WTC11 (cell line): ENCODE measurements around the gene STT3B. TPM values are rescaled to one million over a fixed set of nuclear protein-coding genes. Genes with fewer than 3 reads are reported as not detected.
A peak's percentile ranks its signal among the peaks of the same experiment; 100 is the strongest.

ENCODE experiments used
- ATAC-seq: fragments of 200-7000 bp; cut with Tn5 transposase; 2 replicates; pipeline ENCODE4 v1.10.0; 2021; ENCODE audit warnings: mild to moderate bottlenecking, moderate library complexity
- CTCF ChIA-PET: fragments of 300-600 bp; sonication (Branson Sonifier 250); formaldehyde crosslinking; loops from one replicate; lab custom pipeline; 2021; ENCODE audit warnings: antibody characterized with exemption; lab: Charles Lee
- POLR2A ChIA-PET: fragments of 350-600 bp; sonication (Branson Sonifier 250); formaldehyde crosslinking; loops from one replicate; lab custom pipeline; 2021; ENCODE audit warnings: antibody characterized with exemption; lab: Charles Lee
- DNase-seq: peaks from one replicate; pipeline ENCODE4 v3.0.0; 2021; ENCODE audit warnings: low spot score
- H3K27ac Mint-ChIP-seq: 2 replicates; pipeline ENCODE4 v1.8.0; 2021; ENCODE audit warnings: mixed read lengths
- H3K27me3 Mint-ChIP-seq: 2 replicates; pipeline ENCODE4 v1.8.0; 2021; ENCODE audit warnings: low read depth, mild to moderate bottlenecking, moderate library complexity, mixed read lengths
- H3K36me3 Mint-ChIP-seq: 2 replicates; pipeline ENCODE4 v1.8.0; 2021; ENCODE audit warnings: mixed read lengths
- H3K4me1 Mint-ChIP-seq: 2 replicates; pipeline ENCODE4 v1.8.0; 2022; ENCODE audit warnings: mixed read lengths
- H3K4me3 Mint-ChIP-seq: 2 replicates; pipeline ENCODE4 v1.8.0; 2021; ENCODE audit warnings: mild to moderate bottlenecking, moderate library complexity, mixed read lengths
- H3K9me3 Mint-ChIP-seq: 2 replicates; pipeline ENCODE4 v1.8.0; 2021; ENCODE audit warnings: mixed read lengths
- CREB1 ChIP-seq: sonication (generic); formaldehyde crosslinking; IDR thresholded peaks from 2 replicates; pipeline ENCODE4 v1.8.0; 2023; ENCODE audit warnings: mild to moderate bottlenecking, missing genetic modification reagents
- EMX1 ChIP-seq: fragments of 250-450 bp; sonication (Bioruptor Pico); IDR thresholded peaks from 2 replicates; pipeline ENCODE4 v1.8.0; 2021; ENCODE audit warnings: mild to moderate bottlenecking
- ESRRA ChIP-seq: sonication (generic); formaldehyde crosslinking; IDR thresholded peaks from 2 replicates; pipeline ENCODE4 v1.8.1; 2022; ENCODE audit warnings: mild to moderate bottlenecking, missing genetic modification reagents, borderline replicate concordance
- FOXK1 ChIP-seq: sonication (generic); formaldehyde crosslinking; IDR thresholded peaks from 2 replicates; pipeline ENCODE4 v1.8.0; 2022; ENCODE audit warnings: mild to moderate bottlenecking, moderate library complexity, missing genetic modification reagents
- FOXP1 ChIP-seq: sonication (generic); formaldehyde crosslinking; IDR thresholded peaks from 2 replicates; pipeline ENCODE4 v1.8.0; 2022; ENCODE audit warnings: missing genetic modification reagents, mild to moderate bottlenecking, moderate library complexity, borderline replicate concordance
- GABPB1 ChIP-seq: sonication (generic); formaldehyde crosslinking; IDR thresholded peaks from 2 replicates; pipeline ENCODE4 v1.8.1; 2023; ENCODE audit warnings: mild to moderate bottlenecking, missing genetic modification reagents
- JUN ChIP-seq: sonication (generic); formaldehyde crosslinking; IDR thresholded peaks from 2 replicates; pipeline ENCODE4 v1.8.0; 2023; ENCODE audit warnings: mild to moderate bottlenecking, missing genetic modification reagents
- NR1H2 ChIP-seq: sonication (generic); formaldehyde crosslinking; IDR thresholded peaks from 2 replicates; pipeline ENCODE4 v1.9.0; 2021; ENCODE audit warnings: mild to moderate bottlenecking, moderate library complexity, missing genetic modification reagents
- NR2C2 ChIP-seq: sonication (generic); formaldehyde crosslinking; IDR thresholded peaks from 2 replicates; pipeline ENCODE4 v1.8.0; 2022; ENCODE audit warnings: mild to moderate bottlenecking, missing genetic modification reagents
- SOX15 ChIP-seq: fragments of 250-450 bp; sonication (Bioruptor Pico); IDR thresholded peaks from 2 replicates; pipeline ENCODE4 v1.9.0; 2021; ENCODE audit warnings: mild to moderate bottlenecking
- ZBTB21 ChIP-seq: sonication (generic); formaldehyde crosslinking; IDR thresholded peaks from 2 replicates; pipeline ENCODE4 v1.8.1; 2023; ENCODE audit warnings: mild to moderate bottlenecking, missing genetic modification reagents, borderline replicate concordance
- ZNF396 ChIP-seq: fragments of 250-450 bp; sonication (Bioruptor Pico); IDR thresholded peaks from 2 replicates; pipeline ENCODE4 v1.8.0; 2021; ENCODE audit warnings: mild to moderate bottlenecking, moderate library complexity, borderline replicate concordance
- ZNF416 ChIP-seq: fragments of 250-450 bp; sonication (Bioruptor Pico); IDR thresholded peaks from 2 replicates; pipeline ENCODE4 v1.9.0; 2021; ENCODE audit warnings: mild to moderate bottlenecking, inconsistent platforms
- ZNF423 ChIP-seq: fragments of 250-450 bp; sonication (Bioruptor Pico); IDR thresholded peaks from 2 replicates; pipeline ENCODE4 v2.1.2; 2022; ENCODE audit warnings: mild to moderate bottlenecking, moderate library complexity
- total RNA-seq: library from RNA; stranded (reverse); gene quantifications from 3 replicates; pipeline ENCODE4 v1.2.3, GENCODE V29; 2021
- TF ChIP-seq, protein P1 (sequence below): sonication (generic); formaldehyde crosslinking; IDR thresholded peaks from 2 replicates; pipeline ENCODE4 v1.8.1; 2022; ENCODE audit warnings: missing genetic modification reagents, borderline replicate concordance
- TF ChIP-seq, protein P2 (sequence below): sonication (generic); formaldehyde crosslinking; IDR thresholded peaks from 2 replicates; pipeline ENCODE4 v1.8.0; 2022; ENCODE audit warnings: mild to moderate bottlenecking, missing genetic modification reagents
- TF ChIP-seq, protein P3 (sequence below): fragments of 250-450 bp; sonication (Bioruptor Pico); IDR thresholded peaks from 2 replicates; pipeline ENCODE4 v1.9.0; 2021; ENCODE audit warnings: mild to moderate bottlenecking, borderline replicate concordance
- TF ChIP-seq, protein P4 (sequence below): sonication (generic); formaldehyde crosslinking; IDR thresholded peaks from 2 replicates; pipeline ENCODE4 v1.8.1; 2023; ENCODE audit warnings: mild to moderate bottlenecking, missing genetic modification reagents, borderline replicate concordance
- TF ChIP-seq, protein P5 (sequence below): sonication (generic); formaldehyde crosslinking; IDR thresholded peaks from 2 replicates; pipeline ENCODE4 v1.8.1; 2022; ENCODE audit warnings: mild to moderate bottlenecking, missing genetic modification reagents, moderate library complexity, borderline replicate concordance

STT3B gene
- total RNA-seq, 1 experiment from 2014 or later, result 103 TPM

DNA sequence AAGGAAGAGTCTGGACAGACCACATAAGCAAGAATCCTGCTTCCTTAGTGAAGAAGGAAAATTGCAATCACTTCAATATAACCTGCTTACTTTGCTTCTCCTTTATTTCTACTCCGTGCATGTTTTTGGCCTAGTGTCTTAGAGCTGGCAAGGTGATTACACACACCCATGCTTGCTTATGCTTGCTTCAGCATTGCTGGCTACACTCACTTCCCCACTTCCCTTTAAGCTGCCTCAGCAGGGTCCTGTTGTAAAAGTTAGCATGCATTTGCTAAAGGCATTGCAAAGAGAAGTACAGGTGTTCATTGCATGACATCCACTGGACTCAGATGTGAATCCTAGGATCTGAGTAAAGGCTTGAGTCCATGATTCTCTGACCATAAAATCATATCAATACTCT is 47.5 kb upstream of the STT3B start (continued):
- TF ChIP-seq ZNF396 (CRISPR knock-in tag) (no peak), SOX15 (CRISPR knock-in tag) (no peak), GABPB1 (CRISPR knock-in tag) (no peak)

DNA sequence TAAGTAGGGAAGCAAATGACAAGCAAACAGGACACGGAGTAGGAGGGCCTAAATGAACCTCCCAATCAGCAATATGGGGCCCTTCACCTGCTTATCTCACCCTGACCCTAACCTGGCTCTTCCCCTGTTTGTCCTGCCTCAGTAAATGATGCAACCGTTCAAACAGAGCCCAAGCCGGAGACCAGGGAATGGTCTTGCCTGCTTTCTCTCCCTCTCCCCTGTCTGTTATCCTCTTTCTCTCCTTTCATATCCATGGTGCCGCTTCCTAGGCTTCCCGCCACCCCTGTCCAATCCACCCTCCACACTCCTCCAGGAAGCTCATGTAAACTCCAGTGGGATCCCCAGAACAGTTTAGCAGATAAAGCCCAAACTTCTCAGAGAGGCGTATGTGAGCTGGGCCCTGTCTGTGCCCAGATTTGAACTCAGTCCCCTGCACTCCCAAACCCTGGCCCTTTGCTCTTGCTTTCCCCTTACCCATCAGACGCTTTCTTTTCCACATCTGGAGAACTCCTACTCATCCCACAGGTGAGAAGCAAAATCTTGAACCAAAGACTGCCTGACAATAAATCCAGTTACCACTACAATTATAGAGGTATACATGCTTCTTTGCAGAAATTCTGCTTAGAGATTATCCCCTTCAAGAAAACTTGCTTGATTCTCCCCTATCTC is 45.7 kb upstream of the STT3B start:
- CTCF ChIA-PET, result no interaction called here
- Mint-ChIP-seq H3K4me1 (peaks cover 6% of the 10 kb centered on the region), H3K9me3 (peaks cover 7% of the 10 kb centered on the region), H3K4me3 (no peak overlapping the region), H3K27ac (no peak overlapping the region), H3K36me3 (no peaks in the 10 kb centered on the region), H3K27me3 (no peaks in the 10 kb centered on the region; the same call in 1 of the 2 replicates)
- POLR2A ChIA-PET, result no interaction called here
- DNase-seq, result no peak
- ATAC-seq, result peak; percentile 56
- TF ChIP-seq GABPB1 (CRISPR knock-in tag), result peak; percentile 95
- TF ChIP-seq, protein P1, sequence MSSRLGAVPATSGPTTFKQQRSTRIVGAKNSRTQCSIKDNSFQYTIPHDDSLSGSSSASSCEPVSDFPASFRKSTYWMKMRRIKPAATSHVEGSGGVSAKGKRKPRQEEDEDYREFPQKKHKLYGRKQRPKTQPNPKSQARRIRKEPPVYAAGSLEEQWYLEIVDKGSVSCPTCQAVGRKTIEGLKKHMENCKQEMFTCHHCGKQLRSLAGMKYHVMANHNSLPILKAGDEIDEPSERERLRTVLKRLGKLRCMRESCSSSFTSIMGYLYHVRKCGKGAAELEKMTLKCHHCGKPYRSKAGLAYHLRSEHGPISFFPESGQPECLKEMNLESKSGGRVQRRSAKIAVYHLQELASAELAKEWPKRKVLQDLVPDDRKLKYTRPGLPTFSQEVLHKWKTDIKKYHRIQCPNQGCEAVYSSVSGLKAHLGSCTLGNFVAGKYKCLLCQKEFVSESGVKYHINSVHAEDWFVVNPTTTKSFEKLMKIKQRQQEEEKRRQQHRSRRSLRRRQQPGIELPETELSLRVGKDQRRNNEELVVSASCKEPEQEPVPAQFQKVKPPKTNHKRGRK (CRISPR knock-in tag), result no peak

DNA sequence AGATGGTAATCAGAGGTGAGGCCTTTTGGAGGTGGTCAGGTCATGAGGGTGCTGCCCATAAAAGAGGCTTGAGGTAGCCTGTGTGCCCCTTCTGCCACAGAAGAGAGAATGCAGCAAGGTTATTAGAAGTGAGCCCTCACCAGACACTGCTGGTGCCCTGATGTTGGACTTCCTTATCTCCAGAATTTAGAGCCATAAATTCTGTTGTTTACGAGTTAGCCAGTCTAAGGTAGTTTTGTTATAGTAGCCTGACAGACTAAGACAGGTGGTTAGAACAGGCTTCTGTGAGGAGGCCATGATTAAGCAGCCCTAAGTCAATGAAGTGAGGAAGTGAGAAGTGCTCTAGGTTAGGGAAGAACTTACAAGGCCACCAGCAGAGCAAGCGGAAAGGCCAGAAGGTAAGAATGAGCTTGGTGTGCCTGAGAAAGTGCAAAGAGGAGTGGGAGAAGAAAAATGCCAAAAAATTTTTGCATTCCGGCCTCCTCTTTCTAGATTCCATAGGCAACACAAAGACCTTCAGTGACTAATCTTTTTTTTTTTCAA is 44.2 kb upstream of the STT3B start:
- Mint-ChIP-seq H3K9me3 (peaks cover 12% of the 10 kb centered on the region), H3K27me3 (no peaks in the 10 kb centered on the region; the same call in 1 of the 2 replicates), H3K4me3 (no peak overlapping the region), H3K4me1 (peaks cover 6% of the 10 kb centered on the region), H3K36me3 (no peaks in the 10 kb centered on the region), H3K27ac (no peak overlapping the region)
- ATAC-seq, result no peak
- POLR2A ChIA-PET, result no interaction called here
- no peak for DNase-seq
- CTCF ChIA-PET, result no interaction called here
- TF ChIP-seq FOXP1 (CRISPR knock-in tag) (no peak), ZNF396 (CRISPR knock-in tag) (no peak), NR2C2 (CRISPR knock-in tag) (no peak), ZNF416 (no peak), CREB1 (CRISPR knock-in tag) (no peak), ZNF423 (CRISPR knock-in tag) (no peak), NR1H2 (CRISPR knock-in tag) (no peak), ESRRA (CRISPR knock-in tag) (no peak), EMX1 (no peak), FOXK1 (CRISPR knock-in tag) (no peak), ZBTB21 (CRISPR knock-in tag) (no peak), JUN (CRISPR knock-in tag) (no peak)
- TF ChIP-seq, protein P2, sequence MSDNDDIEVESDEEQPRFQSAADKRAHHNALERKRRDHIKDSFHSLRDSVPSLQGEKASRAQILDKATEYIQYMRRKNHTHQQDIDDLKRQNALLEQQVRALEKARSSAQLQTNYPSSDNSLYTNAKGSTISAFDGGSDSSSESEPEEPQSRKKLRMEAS (CRISPR knock-in tag), result no peak
- TF ChIP-seq, protein P3, sequence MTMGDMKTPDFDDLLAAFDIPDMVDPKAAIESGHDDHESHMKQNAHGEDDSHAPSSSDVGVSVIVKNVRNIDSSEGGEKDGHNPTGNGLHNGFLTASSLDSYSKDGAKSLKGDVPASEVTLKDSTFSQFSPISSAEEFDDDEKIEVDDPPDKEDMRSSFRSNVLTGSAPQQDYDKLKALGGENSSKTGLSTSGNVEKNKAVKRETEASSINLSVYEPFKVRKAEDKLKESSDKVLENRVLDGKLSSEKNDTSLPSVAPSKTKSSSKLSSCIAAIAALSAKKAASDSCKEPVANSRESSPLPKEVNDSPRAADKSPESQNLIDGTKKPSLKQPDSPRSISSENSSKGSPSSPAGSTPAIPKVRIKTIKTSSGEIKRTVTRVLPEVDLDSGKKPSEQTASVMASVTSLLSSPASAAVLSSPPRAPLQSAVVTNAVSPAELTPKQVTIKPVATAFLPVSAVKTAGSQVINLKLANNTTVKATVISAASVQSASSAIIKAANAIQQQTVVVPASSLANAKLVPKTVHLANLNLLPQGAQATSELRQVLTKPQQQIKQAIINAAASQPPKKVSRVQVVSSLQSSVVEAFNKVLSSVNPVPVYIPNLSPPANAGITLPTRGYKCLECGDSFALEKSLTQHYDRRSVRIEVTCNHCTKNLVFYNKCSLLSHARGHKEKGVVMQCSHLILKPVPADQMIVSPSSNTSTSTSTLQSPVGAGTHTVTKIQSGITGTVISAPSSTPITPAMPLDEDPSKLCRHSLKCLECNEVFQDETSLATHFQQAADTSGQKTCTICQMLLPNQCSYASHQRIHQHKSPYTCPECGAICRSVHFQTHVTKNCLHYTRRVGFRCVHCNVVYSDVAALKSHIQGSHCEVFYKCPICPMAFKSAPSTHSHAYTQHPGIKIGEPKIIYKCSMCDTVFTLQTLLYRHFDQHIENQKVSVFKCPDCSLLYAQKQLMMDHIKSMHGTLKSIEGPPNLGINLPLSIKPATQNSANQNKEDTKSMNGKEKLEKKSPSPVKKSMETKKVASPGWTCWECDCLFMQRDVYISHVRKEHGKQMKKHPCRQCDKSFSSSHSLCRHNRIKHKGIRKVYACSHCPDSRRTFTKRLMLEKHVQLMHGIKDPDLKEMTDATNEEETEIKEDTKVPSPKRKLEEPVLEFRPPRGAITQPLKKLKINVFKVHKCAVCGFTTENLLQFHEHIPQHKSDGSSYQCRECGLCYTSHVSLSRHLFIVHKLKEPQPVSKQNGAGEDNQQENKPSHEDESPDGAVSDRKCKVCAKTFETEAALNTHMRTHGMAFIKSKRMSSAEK (CRISPR knock-in tag), result no peak
- TF ChIP-seq, protein P4, sequence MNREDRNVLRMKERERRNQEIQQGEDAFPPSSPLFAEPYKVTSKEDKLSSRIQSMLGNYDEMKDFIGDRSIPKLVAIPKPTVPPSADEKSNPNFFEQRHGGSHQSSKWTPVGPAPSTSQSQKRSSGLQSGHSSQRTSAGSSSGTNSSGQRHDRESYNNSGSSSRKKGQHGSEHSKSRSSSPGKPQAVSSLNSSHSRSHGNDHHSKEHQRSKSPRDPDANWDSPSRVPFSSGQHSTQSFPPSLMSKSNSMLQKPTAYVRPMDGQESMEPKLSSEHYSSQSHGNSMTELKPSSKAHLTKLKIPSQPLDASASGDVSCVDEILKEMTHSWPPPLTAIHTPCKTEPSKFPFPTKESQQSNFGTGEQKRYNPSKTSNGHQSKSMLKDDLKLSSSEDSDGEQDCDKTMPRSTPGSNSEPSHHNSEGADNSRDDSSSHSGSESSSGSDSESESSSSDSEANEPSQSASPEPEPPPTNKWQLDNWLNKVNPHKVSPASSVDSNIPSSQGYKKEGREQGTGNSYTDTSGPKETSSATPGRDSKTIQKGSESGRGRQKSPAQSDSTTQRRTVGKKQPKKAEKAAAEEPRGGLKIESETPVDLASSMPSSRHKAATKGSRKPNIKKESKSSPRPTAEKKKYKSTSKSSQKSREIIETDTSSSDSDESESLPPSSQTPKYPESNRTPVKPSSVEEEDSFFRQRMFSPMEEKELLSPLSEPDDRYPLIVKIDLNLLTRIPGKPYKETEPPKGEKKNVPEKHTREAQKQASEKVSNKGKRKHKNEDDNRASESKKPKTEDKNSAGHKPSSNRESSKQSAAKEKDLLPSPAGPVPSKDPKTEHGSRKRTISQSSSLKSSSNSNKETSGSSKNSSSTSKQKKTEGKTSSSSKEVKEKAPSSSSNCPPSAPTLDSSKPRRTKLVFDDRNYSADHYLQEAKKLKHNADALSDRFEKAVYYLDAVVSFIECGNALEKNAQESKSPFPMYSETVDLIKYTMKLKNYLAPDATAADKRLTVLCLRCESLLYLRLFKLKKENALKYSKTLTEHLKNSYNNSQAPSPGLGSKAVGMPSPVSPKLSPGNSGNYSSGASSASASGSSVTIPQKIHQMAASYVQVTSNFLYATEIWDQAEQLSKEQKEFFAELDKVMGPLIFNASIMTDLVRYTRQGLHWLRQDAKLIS, result no peak
- TF ChIP-seq, protein P5, sequence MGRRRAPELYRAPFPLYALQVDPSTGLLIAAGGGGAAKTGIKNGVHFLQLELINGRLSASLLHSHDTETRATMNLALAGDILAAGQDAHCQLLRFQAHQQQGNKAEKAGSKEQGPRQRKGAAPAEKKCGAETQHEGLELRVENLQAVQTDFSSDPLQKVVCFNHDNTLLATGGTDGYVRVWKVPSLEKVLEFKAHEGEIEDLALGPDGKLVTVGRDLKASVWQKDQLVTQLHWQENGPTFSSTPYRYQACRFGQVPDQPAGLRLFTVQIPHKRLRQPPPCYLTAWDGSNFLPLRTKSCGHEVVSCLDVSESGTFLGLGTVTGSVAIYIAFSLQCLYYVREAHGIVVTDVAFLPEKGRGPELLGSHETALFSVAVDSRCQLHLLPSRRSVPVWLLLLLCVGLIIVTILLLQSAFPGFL (CRISPR knock-in tag), result no peak
